KMS-11 (cell line): ENCODE measurements around the gene NT5M.

Source experiments
- H2AFZ ChIP-seq: fragments of 200-600 bp; sonication (generic); 2 replicates; pipeline ENCODE4 v1.6.1; 2016; ENCODE audit warnings: antibody characterized with exemption, mixed run types, low read depth
- H3K27ac ChIP-seq: fragments of 200-600 bp; sonication (generic); 2 replicates; pipeline ENCODE4 v1.6.1; 2016; ENCODE audit warnings: mild to moderate bottlenecking, mixed run types
- H3K27me3 ChIP-seq: fragments of 200-600 bp; sonication (generic); 2 replicates; pipeline ENCODE4 v1.6.1; 2017; ENCODE audit warnings: mild to moderate bottlenecking, low read depth, mixed run types, moderate library complexity; ENCODE audit not compliant: insufficient read depth
- H3K36me3 ChIP-seq: fragments of 200-600 bp; sonication (generic); 2 replicates; pipeline ENCODE4 v1.6.1; 2017; ENCODE audit warnings: mild to moderate bottlenecking, mixed run types; ENCODE audit not compliant: insufficient read depth
- H3K4me1 ChIP-seq: fragments of 200-600 bp; sonication (generic); 2 replicates; pipeline ENCODE4 v1.6.1; 2016; ENCODE audit warnings: mild to moderate bottlenecking, low read depth, mixed run types; ENCODE audit not compliant: poor library complexity, severe bottlenecking
- H3K4me2 ChIP-seq: fragments of 200-600 bp; sonication (generic); 2 replicates; pipeline ENCODE4 v1.7.0; 2016; ENCODE audit warnings: mild to moderate bottlenecking, mixed run types
- H3K4me3 ChIP-seq: fragments of 200-600 bp; sonication (generic); IDR thresholded peaks from 2 replicates; pipeline ENCODE4 v1.6.1; 2017; ENCODE audit warnings: low read depth, low read length, mixed read lengths; ENCODE audit not compliant: insufficient read depth
- H3K79me2 ChIP-seq: fragments of 200-600 bp; sonication (generic); 2 replicates; pipeline ENCODE4 v1.6.1; 2016; ENCODE audit warnings: low read depth, mixed run types; ENCODE audit not compliant: insufficient read depth
- H3K9ac ChIP-seq: fragments of 200-600 bp; sonication (generic); 2 replicates; pipeline ENCODE4 v1.6.1; 2016; ENCODE audit warnings: mild to moderate bottlenecking, mixed run types
- H4K20me1 ChIP-seq: fragments of 200-600 bp; sonication (generic); 2 replicates; pipeline ENCODE4 v1.6.1; 2016; ENCODE audit warnings: mild to moderate bottlenecking, mixed run types; ENCODE audit not compliant: insufficient read depth
- TF ChIP-seq, protein P1 (sequence below): fragments of 200-600 bp; sonication (generic); conservative IDR thresholded peaks from 2 replicates; pipeline ENCODE4 v1.6.1; 2017; ENCODE audit warnings: low read depth, mild to moderate bottlenecking, antibody characterized with exemption, low read length, moderate library complexity, mixed read lengths

NT5M gene

DNA sequence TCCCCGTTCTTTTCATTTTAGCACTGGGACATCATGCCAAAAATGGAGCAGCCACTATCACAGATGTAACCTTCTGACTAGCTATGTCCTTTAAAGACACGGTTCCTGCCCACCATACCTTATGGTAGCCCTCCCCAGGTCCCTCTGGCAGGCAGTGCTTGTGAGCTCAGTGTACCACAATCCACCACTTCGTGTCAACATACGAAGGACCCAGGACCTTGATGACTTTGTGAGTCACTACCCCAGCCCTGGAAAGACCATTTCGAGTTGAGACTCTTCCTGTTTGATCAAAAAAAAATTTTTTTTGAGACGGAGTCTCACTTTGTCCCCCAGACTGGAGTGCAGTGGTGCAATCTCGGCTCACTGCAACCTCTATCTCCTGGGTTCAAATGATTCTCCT is 45.2 kb upstream of the NT5M start:
- Histone ChIP-seq H4K20me1 (no peaks in the 10 kb centered on the region), H3K4me3 (no peak overlapping the region), H3K79me2 (no peaks in the 10 kb centered on the region), H3K27me3 (no peaks in the 10 kb centered on the region), H3K4me1 (peaks cover 4% of the 10 kb centered on the region), H3K4me2 (no peak overlapping the region), H3K27ac (no peak overlapping the region), H2AFZ (no peak overlapping the region), H3K36me3 (peaks cover 3% of the 10 kb centered on the region; the same call in 1 of the 2 replicates), H3K9ac (no peak overlapping the region)
- TF ChIP-seq, protein P1, sequence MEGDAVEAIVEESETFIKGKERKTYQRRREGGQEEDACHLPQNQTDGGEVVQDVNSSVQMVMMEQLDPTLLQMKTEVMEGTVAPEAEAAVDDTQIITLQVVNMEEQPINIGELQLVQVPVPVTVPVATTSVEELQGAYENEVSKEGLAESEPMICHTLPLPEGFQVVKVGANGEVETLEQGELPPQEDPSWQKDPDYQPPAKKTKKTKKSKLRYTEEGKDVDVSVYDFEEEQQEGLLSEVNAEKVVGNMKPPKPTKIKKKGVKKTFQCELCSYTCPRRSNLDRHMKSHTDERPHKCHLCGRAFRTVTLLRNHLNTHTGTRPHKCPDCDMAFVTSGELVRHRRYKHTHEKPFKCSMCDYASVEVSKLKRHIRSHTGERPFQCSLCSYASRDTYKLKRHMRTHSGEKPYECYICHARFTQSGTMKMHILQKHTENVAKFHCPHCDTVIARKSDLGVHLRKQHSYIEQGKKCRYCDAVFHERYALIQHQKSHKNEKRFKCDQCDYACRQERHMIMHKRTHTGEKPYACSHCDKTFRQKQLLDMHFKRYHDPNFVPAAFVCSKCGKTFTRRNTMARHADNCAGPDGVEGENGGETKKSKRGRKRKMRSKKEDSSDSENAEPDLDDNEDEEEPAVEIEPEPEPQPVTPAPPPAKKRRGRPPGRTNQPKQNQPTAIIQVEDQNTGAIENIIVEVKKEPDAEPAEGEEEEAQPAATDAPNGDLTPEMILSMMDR, result no peak

DNA sequence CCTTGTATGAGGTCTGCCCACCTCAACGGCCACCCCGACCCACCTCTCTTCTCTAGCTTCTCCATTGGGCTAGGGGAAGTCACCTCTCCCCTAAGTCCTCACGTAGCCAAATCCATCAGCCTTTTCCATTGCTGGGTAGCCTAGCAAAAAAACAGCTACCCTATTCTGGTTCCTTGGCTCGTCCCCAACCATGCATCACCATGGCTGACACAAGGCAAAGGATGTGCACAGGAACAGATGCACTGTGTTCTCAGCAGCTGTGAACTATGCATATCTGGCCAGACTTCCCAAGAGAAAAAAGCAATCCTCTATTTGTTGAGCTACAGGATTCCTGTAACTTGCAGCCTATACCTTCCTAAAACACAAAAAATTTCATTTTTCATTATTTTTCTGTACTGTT is 44.2 kb upstream of the NT5M start:
- H3K36me3 ChIP-seq, result peaks cover 3% of the 10 kb centered on the region; the same call in 1 of the 2 replicates
- TF ChIP-seq, protein P1, result no peak
- H3K27ac ChIP-seq, result no peak overlapping the region

DNA sequence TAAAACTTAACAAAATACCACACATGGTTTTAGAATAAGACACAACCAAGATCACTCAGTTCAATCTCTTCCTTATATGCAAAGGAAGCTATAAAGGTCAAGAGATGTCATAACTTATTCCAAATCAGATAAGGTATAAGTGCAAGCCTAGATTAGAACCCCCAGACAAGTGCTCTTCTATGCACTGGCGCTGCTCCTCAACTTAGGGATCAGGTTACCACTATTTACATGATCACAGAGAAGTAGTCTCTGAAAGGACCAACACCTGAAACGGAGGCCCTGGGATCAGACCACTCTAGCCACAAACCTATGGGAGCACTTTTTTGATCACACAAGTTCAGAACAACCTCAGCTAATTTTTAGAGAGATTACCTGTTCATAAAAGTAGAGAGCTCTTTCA is 38.7 kb upstream of the NT5M start:
- peaks cover 4% of the 10 kb centered on the region for H3K4me1 ChIP-seq
- peaks cover 6% of the 10 kb centered on the region; the same call in 1 of the 2 replicates for H3K36me3 ChIP-seq
- TF ChIP-seq, protein P1, result no peak
- no peak overlapping the region for H3K9ac ChIP-seq
- H3K79me2 ChIP-seq, result no peaks in the 10 kb centered on the region
- H3K27ac ChIP-seq, result no peak overlapping the region
- H3K4me2 ChIP-seq, result no peak overlapping the region
- H4K20me1 ChIP-seq, result no peaks in the 10 kb centered on the region
- no peaks in the 10 kb centered on the region for H3K27me3 ChIP-seq
- no peak overlapping the region for H2AFZ ChIP-seq
- H3K4me3 ChIP-seq, result no peak overlapping the region

More for the DNA sequence above, 44.2 kb upstream of the NT5M start:
- H4K20me1 ChIP-seq, result no peaks in the 10 kb centered on the region
- H3K4me1 ChIP-seq, result peaks cover 4% of the 10 kb centered on the region
- no peak overlapping the region for H3K4me2 ChIP-seq
- H3K4me3 ChIP-seq, result no peak overlapping the region
- no peak overlapping the region for H2AFZ ChIP-seq
- no peaks in the 10 kb centered on the region for H3K27me3 ChIP-seq
- no peak overlapping the region for H3K9ac ChIP-seq
- no peaks in the 10 kb centered on the region for H3K79me2 ChIP-seq

DNA sequence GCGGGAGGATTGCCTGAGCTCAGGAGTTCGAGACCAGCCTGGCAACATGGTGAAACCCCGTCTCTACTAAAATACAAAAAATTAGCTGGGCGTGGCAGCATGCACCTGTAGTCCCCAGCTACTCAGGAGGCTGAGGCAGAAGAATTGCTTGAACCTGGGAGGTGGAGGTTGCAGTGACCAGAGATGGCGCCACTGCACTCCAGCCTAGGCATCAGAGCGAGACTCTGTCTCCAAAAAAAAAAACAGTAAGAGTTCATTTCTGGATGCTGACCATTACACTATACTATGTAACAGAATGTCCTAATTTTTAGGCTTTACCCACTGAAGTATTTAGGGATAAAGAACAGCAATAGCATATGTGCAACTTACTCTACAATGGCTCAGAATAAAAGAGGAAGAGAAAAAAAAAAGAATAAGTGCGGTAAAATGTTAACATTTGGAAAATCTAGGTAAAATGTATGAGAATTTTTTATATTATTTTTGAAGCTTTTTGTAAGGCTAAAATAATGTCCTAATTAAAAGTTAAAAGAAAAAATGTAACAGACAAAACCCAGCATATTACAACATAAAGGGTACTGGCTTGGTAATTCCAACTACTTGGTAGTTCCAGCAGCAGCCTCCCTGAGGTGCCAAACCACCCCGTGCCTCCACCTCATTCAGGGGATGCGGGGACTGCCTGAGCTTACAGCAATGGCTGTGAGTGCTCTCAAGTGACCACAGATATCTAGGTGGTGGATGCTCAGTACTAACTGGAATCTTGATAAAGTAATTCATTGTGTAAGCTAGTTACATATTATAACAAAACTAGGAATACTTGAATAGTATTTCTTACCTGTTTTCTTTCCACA is 33.0 kb upstream of the NT5M start:
- H4K20me1 ChIP-seq, result no peaks in the 10 kb centered on the region
- no peaks in the 10 kb centered on the region for H3K4me1 ChIP-seq
- H3K27ac ChIP-seq, result no peak overlapping the region
- 0 out of 2 replicates have a peak, but pooled peaks cover 3% of the 10 kb centered on the region for H3K36me3 ChIP-seq
- no peak overlapping the region for H3K9ac ChIP-seq
- H3K79me2 ChIP-seq, result peaks cover 19% of the 10 kb centered on the region; the same call in 1 of the 2 replicates
- no peak overlapping the region for H3K4me3 ChIP-seq
- H3K4me2 ChIP-seq, result no peak overlapping the region
- TF ChIP-seq, protein P1, result peak; percentile 47; the same call in 1 of the 2 replicates
- no peak overlapping the region for H2AFZ ChIP-seq
- no peaks in the 10 kb centered on the region for H3K27me3 ChIP-seq
